H1 (cell line): Measurements from ENCODE around the gene ARHGEF6. TPM values are rescaled to one million over a fixed set of nuclear protein-coding genes. Genes with fewer than 3 reads are reported as not detected.

Source experiments
- CTCF ChIA-PET: fragments of 300-600 bp; sonication (Branson Sonifier 250); formaldehyde crosslinking; loops from one replicate; lab custom pipeline; 2021; ENCODE audit not compliant: partially characterized antibody; lab: Charles Lee
- POLR2A ChIA-PET: fragments of 300-600 bp; sonication (Branson Sonifier 250); formaldehyde crosslinking; loops from one replicate; lab custom pipeline; 2021; ENCODE audit warnings: inconsistent platforms; ENCODE audit not compliant: partially characterized antibody; lab: Charles Lee
- DNase-seq, 2 experiments: peaks; one replicate each; pipeline versions ENCODE4 v3.0.0 to v3.0.0-alpha.2; 2010 to 2022; ENCODE audit warnings: low spot score in 2 of 2, low read depth in 1 of 2, mixed read lengths in 1 of 2
- FAIRE-seq: peaks from 2 replicates; lab custom pipeline; 2011; peaks lifted over from hg19 to GRCh38; lab: Jason Lieb, UNC
- H2AFZ ChIP-seq: 2 replicates; pipeline ENCODE4 v1.8.1; 2012; ENCODE audit warnings: low read length, inconsistent platforms
- H2AK5ac ChIP-seq: 2 replicates; pipeline ENCODE4 v1.6.1; 2013; ENCODE audit warnings: low read depth, low read length
- H2BK120ac ChIP-seq: replicated peaks from 2 replicates; pipeline ENCODE3; 2013; ENCODE audit warnings: low read depth, low read length, inconsistent platforms
- H2BK12ac ChIP-seq: 2 replicates; pipeline ENCODE4 v1.6.1; 2013; ENCODE audit warnings: low read depth, low read length
- H2BK15ac ChIP-seq: 2 replicates; pipeline ENCODE4 v1.6.1; 2013; ENCODE audit warnings: low read length
- H2BK20ac ChIP-seq: 2 replicates; pipeline ENCODE4 v1.6.1; 2013; ENCODE audit warnings: low read length
- H2BK5ac ChIP-seq: 2 replicates; pipeline ENCODE4 v1.6.1; 2013; ENCODE audit warnings: low read depth, low read length
- H3K14ac ChIP-seq: 2 replicates; pipeline ENCODE4 v1.6.1; 2013; ENCODE audit warnings: inconsistent platforms; ENCODE audit not compliant: insufficient read length
- H3K18ac ChIP-seq: 2 replicates; pipeline ENCODE4 v1.6.1; 2013; ENCODE audit warnings: low read length; ENCODE audit errors: extremely low read depth
- H3K23ac ChIP-seq: 2 replicates; pipeline ENCODE4 v1.6.1; 2013; ENCODE audit warnings: inconsistent platforms; ENCODE audit not compliant: insufficient read length
- H3K23me2 ChIP-seq: 2 replicates; pipeline ENCODE4 v1.6.1; 2013; ENCODE audit warnings: low read depth, low read length
- H3K27ac ChIP-seq: 2 replicates; pipeline ENCODE4 v1.6.1; 2011; ENCODE audit warnings: low read depth, low read length, inconsistent platforms
- H3K27me3 ChIP-seq, 4 experiments: replicated peaks in 1 of 4; 1 replicate in 1 of 4; 2 replicates in 3 of 4; pipeline versions ENCODE4 v1.6.1 to v1.8.1; 2011 to 2013; ENCODE audit warnings: low read length in 3 of 4, mild to moderate bottlenecking in 3 of 4, inconsistent platforms in 2 of 4, mixed read lengths in 2 of 4, moderate library complexity in 1 of 4; ENCODE audit not compliant: control insufficient read depth in 3 of 4, insufficient read depth in 3 of 4; ENCODE audit errors: extremely low read depth in 1 of 4
- H3K36me3 ChIP-seq, 4 experiments: 2 replicates each; pipeline versions ENCODE4 v1.6.1 to v1.8.1; 2011 to 2013; ENCODE audit warnings: mild to moderate bottlenecking in 4 of 4, low read length in 3 of 4, moderate library complexity in 2 of 4, control low read depth in 1 of 4, inconsistent platforms in 1 of 4; ENCODE audit not compliant: insufficient read depth in 4 of 4, control insufficient read depth in 2 of 4
- H3K4ac ChIP-seq: replicated peaks from 2 replicates; pipeline ENCODE3; 2013; ENCODE audit warnings: low read length, low read depth, mixed read lengths, inconsistent platforms; ENCODE audit not compliant: insufficient read length
- H3K4me1 ChIP-seq, 4 experiments: replicated peaks in 1 of 4; 1 replicate in 1 of 4; 2 replicates in 3 of 4; pipeline versions ENCODE4 v1.6.1 to v1.8.1; 2011 to 2013; ENCODE audit warnings: low read length in 3 of 4, inconsistent platforms in 2 of 4, mixed read lengths in 1 of 4; ENCODE audit not compliant: insufficient read depth in 4 of 4, control insufficient read depth in 3 of 4
- H3K4me2 ChIP-seq, 2 experiments: 2 replicates each; pipeline versions ENCODE4 v1.6.1 to v1.8.1; 2011 to 2013; ENCODE audit warnings: low read depth in 2 of 2, low read length in 2 of 2, control low read depth in 1 of 2, inconsistent platforms in 1 of 2, mild to moderate bottlenecking in 1 of 2; ENCODE audit not compliant: insufficient read depth in 1 of 2
- H3K4me3 ChIP-seq, 4 experiments: fragments of 200-600, 300-600 bp in 1 of 4; sonication (generic), shearing (Covaris generic), sonication (Bioruptor Twin) in 1 of 4; 2 replicates each; pipeline versions ENCODE4 v1.5.1 to v1.8.1; 2011 to 2016; ENCODE audit warnings: low read length in 4 of 4, low read depth in 3 of 4, control low read depth in 2 of 4, inconsistent platforms in 2 of 4, mild to moderate bottlenecking in 2 of 4, mixed read lengths in 1 of 4, moderate library complexity in 1 of 4; ENCODE audit not compliant: insufficient read depth in 2 of 4; ENCODE audit errors: extremely low read depth in 1 of 4
- H3K56ac ChIP-seq: replicated peaks from 2 replicates; pipeline ENCODE3; 2013; ENCODE audit warnings: low read depth, mild to moderate bottlenecking, mixed read lengths, low read length, inconsistent platforms; ENCODE audit not compliant: insufficient read length
- H3K79me1 ChIP-seq: 2 replicates; pipeline ENCODE4 v1.6.1; 2013; ENCODE audit warnings: low read depth, low read length, control low read depth
- H3K79me2 ChIP-seq, 2 experiments: 2 replicates each; pipeline versions ENCODE4 v1.6.1 to v1.8.1; 2012 to 2013; ENCODE audit warnings: low read length in 2 of 2, mild to moderate bottlenecking in 2 of 2, inconsistent platforms in 1 of 2; ENCODE audit not compliant: insufficient read depth in 2 of 2, control insufficient read depth in 1 of 2
- H3K9ac ChIP-seq, 4 experiments: replicated peaks in 1 of 4; 1 replicate in 1 of 4; 2 replicates in 3 of 4; pipeline versions ENCODE4 v1.6.1 to v1.8.1; 2011 to 2013; ENCODE audit warnings: low read depth in 3 of 4, low read length in 3 of 4, control low read depth in 2 of 4, mild to moderate bottlenecking in 2 of 4, moderate library complexity in 2 of 4, inconsistent platforms in 1 of 4; ENCODE audit errors: extremely low read depth in 1 of 4
- H3K9me3 ChIP-seq, 2 experiments: 2 replicates each; pipeline versions ENCODE4 v1.6.1 to v1.8.1; 2012 to 2013; ENCODE audit warnings: mild to moderate bottlenecking in 2 of 2, moderate library complexity in 2 of 2, control low read depth in 1 of 2, inconsistent platforms in 1 of 2, low read depth in 1 of 2, low read length in 1 of 2, mixed read lengths in 1 of 2; ENCODE audit not compliant: insufficient read depth in 2 of 2
- H4K20me1 ChIP-seq, 2 experiments: replicated peaks in 1 of 2; 2 replicates each; pipeline versions ENCODE3 to v1.8.1; 2011 to 2013; ENCODE audit warnings: inconsistent platforms in 2 of 2, low read length in 2 of 2, mild to moderate bottlenecking in 1 of 2; ENCODE audit not compliant: insufficient read depth in 2 of 2, control insufficient read depth in 1 of 2
- H4K5ac ChIP-seq: 2 replicates; pipeline ENCODE4 v1.6.1; 2013; ENCODE audit warnings: low read length, low read depth, mixed read lengths, inconsistent platforms; ENCODE audit not compliant: insufficient read length
- H4K8ac ChIP-seq: 2 replicates; pipeline ENCODE4 v1.8.0; 2013; ENCODE audit warnings: mild to moderate bottlenecking, moderate library complexity, low read length, inconsistent platforms; ENCODE audit not compliant: insufficient read depth; ENCODE audit errors: extremely low read depth
- H4K91ac ChIP-seq: replicated peaks from 2 replicates; pipeline ENCODE3; 2013; ENCODE audit warnings: low read length, mixed read lengths, inconsistent platforms; ENCODE audit not compliant: insufficient read length
- CREB1 ChIP-seq: IDR thresholded peaks from 2 replicates; pipeline ENCODE4 v1.6.1; 2012; ENCODE audit warnings: inconsistent platforms
- CTBP2 ChIP-seq: IDR thresholded peaks from 2 replicates; pipeline ENCODE4 v1.7.0; 2011; ENCODE audit warnings: borderline replicate concordance, mild to moderate bottlenecking, moderate library complexity, mixed read lengths, low read length; ENCODE audit not compliant: insufficient read depth, insufficient read length
- FOSL1 ChIP-seq: IDR thresholded peaks from 2 replicates; pipeline ENCODE4 v1.6.1; 2011; ENCODE audit warnings: mild to moderate bottlenecking, low read depth, low read length, moderate library complexity; ENCODE audit not compliant: insufficient read depth
- GTF2F1 ChIP-seq: IDR thresholded peaks from 2 replicates; pipeline ENCODE4 v1.6.1; 2012; ENCODE audit warnings: low read depth, low read length, improper control_type of control experiment, borderline replicate concordance
- JUND ChIP-seq: IDR thresholded peaks from 2 replicates; pipeline ENCODE4 v1.6.1; 2011; ENCODE audit warnings: mild to moderate bottlenecking, improper control_type of control experiment, low read length
- KDM4A ChIP-seq: IDR thresholded peaks from one replicate; pipeline ENCODE4 v1.7.1; 2012; ENCODE audit warnings: low read depth, mild to moderate bottlenecking, moderate library complexity, low read length, inconsistent platforms; ENCODE audit not compliant: severe bottlenecking
- PHF8 ChIP-seq: fragments of 200-600 bp; sonication (generic); conservative IDR thresholded peaks from 2 replicates; pipeline ENCODE4 v1.7.1; 2012; ENCODE audit warnings: low read depth, mild to moderate bottlenecking, inconsistent platforms, low read length, moderate library complexity
- RNF2 ChIP-seq: fragments of 200-900, 300-1000 bp; sonication (generic); IDR thresholded peaks from 2 replicates; pipeline ENCODE4 v1.7.1; 2016; ENCODE audit warnings: borderline replicate concordance, low read depth, mild to moderate bottlenecking, antibody characterized with exemption, low read length; ENCODE audit not compliant: poor library complexity, severe bottlenecking; ENCODE audit errors: missing control alignments
- SUZ12 ChIP-seq: fragments of 200-600 bp; sonication (generic); IDR thresholded peaks from 2 replicates; pipeline ENCODE4 v1.6.1; 2012; ENCODE audit warnings: mild to moderate bottlenecking, inconsistent platforms, low read length, moderate library complexity, mixed read lengths
- TCF12 ChIP-seq: IDR thresholded peaks from 2 replicates; pipeline ENCODE4 v1.6.1; 2011; ENCODE audit warnings: low read depth, mild to moderate bottlenecking, low read length
- TEAD4 ChIP-seq: IDR thresholded peaks from 2 replicates; pipeline ENCODE4 v1.6.1; 2012; ENCODE audit warnings: low read depth, low read length, inconsistent platforms, mixed read lengths
- WGBS, 2 experiments: shearing (Covaris generic) in 1 of 2; methylation state at CpG; one replicate each; pipeline versions ENCODE4 v1.1.6 to v1.1.7; 2013 to 2015; ENCODE audit warnings: low lambda C conversion rate in 2 of 2, mixed read lengths in 2 of 2, inconsistent platforms in 1 of 2, low coverage in 1 of 2, missing lambda C conversion rate in 1 of 2; ENCODE audit not compliant: insufficient replicate concordance in 2 of 2, insufficient coverage in 1 of 2, insufficient read length in 1 of 2; ENCODE audit errors: extremely low coverage in 1 of 2, missing lambda C conversion rate in 1 of 2; 5-methylcytosine and 5-hydroxymethylcytosine counted together
- polyA plus RNA-seq, 7 experiments: library from polyadenylated mRNA; depleted of rRNA in 3 of 7; stranded (reverse) in 5 of 7; unstranded in 2 of 7; fragments of >200 nt in 5 of 7; fragments of 200-250 nt in 2 of 7; gene quantifications; 1 replicate in 5 of 7; 2 replicates in 1 of 7; 4 replicates in 1 of 7; pipeline versions ENCODE4 v1.2.1 to v1.2.3, GENCODE V29; 2011 to 2013; ENCODE audit warnings: missing spikeins in 2 of 7, mixed read lengths in 2 of 7
- total RNA-seq: library from RNA; stranded (reverse); fragmentation: NEBNext Ultra II Directional; extraction: Animal tissue kit (Norgen Biotek cat#: 25700); gene quantifications from 2 replicates; pipeline ENCODE4 v1.2.1, GENCODE V29; 2021

The ARHGEF6 gene
- total and polyA plus RNA-seq, 2 of the 8 experiments (the other 6 are each of a cell fraction or from before 2014, with no cell fraction given), result 3.6 to 3.7 TPM

DNA sequence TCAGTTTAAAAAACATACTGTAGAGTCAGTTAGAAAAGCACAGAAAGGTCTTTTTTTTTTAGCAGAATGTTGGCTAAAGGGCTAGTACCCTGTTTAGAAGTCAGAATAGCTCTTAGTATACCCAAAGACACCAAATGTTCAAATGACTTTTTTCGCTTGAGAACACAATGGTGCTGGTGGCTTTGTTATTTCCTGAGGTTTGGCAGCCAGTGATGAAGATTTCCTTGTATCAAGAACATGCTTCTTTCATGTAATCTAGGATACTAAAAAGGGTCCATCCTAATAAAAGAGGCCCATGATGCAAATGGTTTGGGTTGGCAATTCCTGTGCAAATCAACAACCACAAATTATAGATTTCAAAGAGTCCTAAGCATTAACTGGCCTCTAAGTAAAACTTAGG lies 153.8 kb downstream of the ARHGEF6 start:
- TF ChIP-seq CTBP2, result no peak
- no peak for TF ChIP-seq KDM4A
- TF ChIP-seq PHF8, result no peak
- TF ChIP-seq TEAD4, result no peak
- no peak for TF ChIP-seq JUND
- TF ChIP-seq TCF12, result no peak
- TF ChIP-seq CREB1, result no peak
- TF ChIP-seq GTF2F1, result no peak
- no peak for TF ChIP-seq SUZ12
- no peak for TF ChIP-seq RNF2
- TF ChIP-seq FOSL1, result no peak

More for the DNA sequence above, 153.8 kb downstream of the ARHGEF6 start:
- Histone ChIP-seq H4K91ac (no peak overlapping the region), H3K4me2 (no peak overlapping the region), H3K79me2 (no peaks in the 10 kb centered on the region), H3K4me1 (no peaks in the 10 kb centered on the region), H3K27me3 (no peaks in the 10 kb centered on the region), H3K23ac (no peak overlapping the region), H3K79me1 (no peaks in the 10 kb centered on the region), H2BK5ac (no peak overlapping the region), H3K4ac (no peak overlapping the region), H3K4me3 (no peak overlapping the region), H3K9me3 (no peaks in the 10 kb centered on the region), H3K36me3 (no peaks in the 10 kb centered on the region), H3K9ac (no peak overlapping the region), H2BK12ac (no peak overlapping the region), H3K18ac (no peak overlapping the region), H4K20me1 (no peaks in the 10 kb centered on the region), H2BK15ac (no peak overlapping the region), H3K23me2 (no peaks in the 10 kb centered on the region), H2AFZ (no peak overlapping the region), H3K14ac (no peak overlapping the region), H3K27ac (no peak overlapping the region), H2BK120ac (no peak overlapping the region), H2BK20ac (no peak overlapping the region), H3K56ac (no peak overlapping the region), H4K8ac (no peak overlapping the region), H2AK5ac (no peak overlapping the region), H4K5ac (no peak overlapping the region)
- no peak for FAIRE-seq
- no peak for DNase-seq
- CTCF ChIA-PET, result interaction anchor here (0.9 to 1.9 kb wide), 3 partner anchors 9 to 68 kb away, joined by 3 to 4 read pairs (median 3); no protein-coding TSS in a partner anchor
- WGBS, 2 experiments, result 75% methylated on average over 1 of the region's 1 CpG; no CpG with 5 or more reads in 1 of the 2 experiments
- POLR2A ChIA-PET, result no interaction called here
